GM23338 (cell line): ENCODE results near the gene CNOT1. TPM values are rescaled to one million over a fixed set of nuclear protein-coding genes. Genes with fewer than 3 reads are reported as not detected.

Source experiments
- EZH2 ChIP-seq: fragments of 200-600 bp; sonication (generic); IDR thresholded peaks from one replicate; pipeline ENCODE4 v1.8.0; 2017; ENCODE audit warnings: antibody characterized with exemption, mild to moderate bottlenecking, low read depth; ENCODE audit not compliant: unreplicated experiment
- EZH2phosphoT487 ChIP-seq: fragments of 200-600 bp; sonication (generic); IDR thresholded peaks from one replicate; pipeline ENCODE4 v1.8.1; 2018; ENCODE audit warnings: antibody characterized with exemption; ENCODE audit not compliant: unreplicated experiment
- NANOG ChIP-seq: IDR thresholded peaks from 2 replicates; pipeline ENCODE4 v1.6.1; 2016; ENCODE audit warnings: antibody characterized with exemption, borderline replicate concordance
- POLR2AphosphoS5 ChIP-seq: IDR thresholded peaks from 2 replicates; pipeline ENCODE4 v1.6.1; 2016; ENCODE audit warnings: antibody characterized with exemption, low read depth
- REST ChIP-seq: IDR thresholded peaks from one replicate; pipeline ENCODE4 v1.6.1; 2018; ENCODE audit warnings: antibody characterized with exemption; ENCODE audit not compliant: unreplicated experiment
- STAT1 ChIP-seq: IDR thresholded peaks from one replicate; pipeline ENCODE4 v1.6.1; 2016; ENCODE audit warnings: antibody characterized with exemption; ENCODE audit not compliant: unreplicated experiment
- polyA plus RNA-seq: library from polyadenylated mRNA; unstranded; fragments of >200 nt; fragmentation: Nextera tagmentation; extraction: Ambion mirVana; gene quantifications from 2 replicates; pipeline ENCODE4 v1.2.1, GENCODE V29; 2016
- total RNA-seq: library from RNA; depleted of rRNA; stranded (reverse); fragments of >200 nt; shearing (Covaris generic); gene quantifications from 2 replicates; pipeline ENCODE4 v1.2.3, GENCODE V29; 2014
- TF ChIP-seq, protein P1 (sequence below): fragments of 250-450 bp; sonication (Bioruptor Pico); IDR thresholded peaks from 2 replicates; pipeline ENCODE4 v1.5.0; 2020; ENCODE audit warnings: mild to moderate bottlenecking, moderate library complexity

Gene CNOT1
- total and polyA plus RNA-seq, 2 experiments from 2014 or later: 59.2 to 298 TPM

GRCh38 chr16:58548378-58548777 is 81.2 kb downstream of the CNOT1 start (continued):
- TF ChIP-seq, protein P1, sequence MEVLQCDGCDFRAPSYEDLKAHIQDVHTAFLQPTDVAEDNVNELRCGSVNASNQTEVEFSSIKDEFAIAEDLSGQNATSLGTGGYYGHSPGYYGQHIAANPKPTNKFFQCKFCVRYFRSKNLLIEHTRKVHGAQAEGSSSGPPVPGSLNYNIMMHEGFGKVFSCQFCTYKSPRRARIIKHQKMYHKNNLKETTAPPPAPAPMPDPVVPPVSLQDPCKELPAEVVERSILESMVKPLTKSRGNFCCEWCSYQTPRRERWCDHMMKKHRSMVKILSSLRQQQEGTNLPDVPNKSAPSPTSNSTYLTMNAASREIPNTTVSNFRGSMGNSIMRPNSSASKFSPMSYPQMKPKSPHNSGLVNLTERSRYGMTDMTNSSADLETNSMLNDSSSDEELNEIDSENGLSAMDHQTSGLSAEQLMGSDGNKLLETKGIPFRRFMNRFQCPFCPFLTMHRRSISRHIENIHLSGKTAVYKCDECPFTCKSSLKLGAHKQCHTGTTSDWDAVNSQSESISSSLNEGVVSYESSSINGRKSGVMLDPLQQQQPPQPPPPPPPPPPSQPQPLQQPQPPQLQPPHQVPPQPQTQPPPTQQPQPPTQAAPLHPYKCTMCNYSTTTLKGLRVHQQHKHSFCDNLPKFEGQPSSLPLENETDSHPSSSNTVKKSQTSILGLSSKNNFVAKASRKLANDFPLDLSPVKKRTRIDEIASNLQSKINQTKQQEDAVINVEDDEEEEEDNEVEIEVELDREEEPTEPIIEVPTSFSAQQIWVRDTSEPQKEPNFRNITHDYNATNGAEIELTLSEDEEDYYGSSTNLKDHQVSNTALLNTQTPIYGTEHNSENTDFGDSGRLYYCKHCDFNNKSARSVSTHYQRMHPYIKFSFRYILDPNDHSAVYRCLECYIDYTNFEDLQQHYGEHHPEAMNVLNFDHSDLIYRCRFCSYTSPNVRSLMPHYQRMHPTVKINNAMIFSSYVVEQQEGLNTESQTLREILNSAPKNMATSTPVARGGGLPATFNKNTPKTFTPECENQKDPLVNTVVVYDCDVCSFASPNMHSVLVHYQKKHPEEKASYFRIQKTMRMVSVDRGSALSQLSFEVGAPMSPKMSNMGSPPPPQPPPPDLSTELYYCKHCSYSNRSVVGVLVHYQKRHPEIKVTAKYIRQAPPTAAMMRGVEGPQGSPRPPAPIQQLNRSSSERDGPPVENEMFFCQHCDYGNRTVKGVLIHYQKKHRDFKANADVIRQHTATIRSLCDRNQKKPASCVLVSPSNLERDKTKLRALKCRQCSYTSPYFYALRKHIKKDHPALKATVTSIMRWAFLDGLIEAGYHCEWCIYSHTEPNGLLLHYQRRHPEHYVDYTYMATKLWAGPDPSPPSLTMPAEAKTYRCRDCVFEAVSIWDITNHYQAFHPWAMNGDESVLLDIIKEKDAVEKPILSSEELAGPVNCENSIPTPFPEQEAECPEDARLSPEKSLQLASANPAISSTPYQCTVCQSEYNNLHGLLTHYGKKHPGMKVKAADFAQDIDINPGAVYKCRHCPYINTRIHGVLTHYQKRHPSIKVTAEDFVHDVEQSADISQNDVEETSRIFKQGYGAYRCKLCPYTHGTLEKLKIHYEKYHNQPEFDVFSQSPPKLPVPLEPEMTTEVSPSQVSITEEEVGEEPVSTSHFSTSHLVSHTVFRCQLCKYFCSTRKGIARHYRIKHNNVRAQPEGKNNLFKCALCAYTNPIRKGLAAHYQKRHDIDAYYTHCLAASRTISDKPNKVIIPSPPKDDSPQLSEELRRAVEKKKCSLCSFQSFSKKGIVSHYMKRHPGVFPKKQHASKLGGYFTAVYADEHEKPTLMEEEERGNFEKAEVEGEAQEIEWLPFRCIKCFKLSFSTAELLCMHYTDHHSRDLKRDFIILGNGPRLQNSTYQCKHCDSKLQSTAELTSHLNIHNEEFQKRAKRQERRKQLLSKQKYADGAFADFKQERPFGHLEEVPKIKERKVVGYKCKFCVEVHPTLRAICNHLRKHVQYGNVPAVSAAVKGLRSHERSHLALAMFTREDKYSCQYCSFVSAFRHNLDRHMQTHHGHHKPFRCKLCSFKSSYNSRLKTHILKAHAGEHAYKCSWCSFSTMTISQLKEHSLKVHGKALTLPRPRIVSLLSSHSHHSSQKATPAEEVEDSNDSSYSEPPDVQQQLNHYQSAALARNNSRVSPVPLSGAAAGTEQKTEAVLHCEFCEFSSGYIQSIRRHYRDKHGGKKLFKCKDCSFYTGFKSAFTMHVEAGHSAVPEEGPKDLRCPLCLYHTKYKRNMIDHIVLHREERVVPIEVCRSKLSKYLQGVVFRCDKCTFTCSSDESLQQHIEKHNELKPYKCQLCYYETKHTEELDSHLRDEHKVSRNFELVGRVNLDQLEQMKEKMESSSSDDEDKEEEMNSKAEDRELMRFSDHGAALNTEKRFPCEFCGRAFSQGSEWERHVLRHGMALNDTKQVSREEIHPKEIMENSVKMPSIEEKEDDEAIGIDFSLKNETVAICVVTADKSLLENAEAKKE (CRISPR knock-in tag): no peak
- no peak for TF ChIP-seq NANOG
- no peak for TF ChIP-seq EZH2phosphoT487
- TF ChIP-seq REST: no peak
- TF ChIP-seq STAT1: no peak
- no peak for TF ChIP-seq POLR2AphosphoS5
- no peak for TF ChIP-seq EZH2
